ENCODE measurements around the gene WWTR1. TPM values are rescaled to one million over a fixed set of nuclear protein-coding genes. Genes with fewer than 3 reads are reported as not detected.
A peak's percentile ranks its signal among the peaks of the same experiment; 100 is the strongest.

Gene WWTR1
- total RNA-seq, 1 donor from 2014 or later, result 143 TPM

DNA sequence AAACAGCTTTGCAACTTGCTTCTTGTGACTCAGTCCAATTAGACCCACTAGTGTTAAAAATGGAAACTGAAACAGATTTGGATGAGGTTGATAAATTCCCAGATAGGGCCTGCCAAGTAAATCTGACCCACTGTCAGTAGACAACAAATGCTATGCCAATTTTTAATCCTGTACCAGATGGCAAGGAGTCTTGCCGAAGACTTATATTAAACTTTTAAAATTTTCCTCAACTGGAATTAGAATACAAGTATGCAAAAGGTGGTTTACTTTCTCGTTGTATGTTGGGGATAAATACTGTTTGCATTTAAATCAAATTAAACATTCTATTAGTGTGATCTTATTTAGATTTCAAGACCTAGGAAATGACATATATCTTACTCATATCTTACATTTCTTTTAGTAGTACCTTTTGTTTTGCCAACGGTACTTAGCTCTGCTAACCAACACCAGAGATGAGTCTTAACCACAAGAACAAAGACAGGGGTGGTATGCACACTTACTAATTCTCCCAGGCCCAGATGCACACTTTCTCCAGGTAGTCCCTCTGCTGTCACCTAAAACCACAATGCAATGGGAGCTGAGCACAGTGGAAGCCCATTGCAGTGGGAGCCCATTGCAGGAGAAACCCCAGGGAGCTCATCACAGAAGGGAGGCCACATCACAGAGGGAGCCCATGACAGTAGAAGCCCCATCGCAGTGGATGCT, 77.8 kb downstream of the WWTR1 start:
- no peak for DNase-seq (ENCODE audit: low spot score)
- ATAC-seq, result no peak
- intact Hi-C loops (cut with DNase I), result no loop called here

- DNase-seq (ENCODE audit: low spot score), result no peak
- ATAC-seq, result no peak
- intact Hi-C loops (cut with DNase I), result no loop called here
Observed at GRCh38 chr3:149579161-149579560, 78.7 kb downstream of the WWTR1 start.

DNA sequence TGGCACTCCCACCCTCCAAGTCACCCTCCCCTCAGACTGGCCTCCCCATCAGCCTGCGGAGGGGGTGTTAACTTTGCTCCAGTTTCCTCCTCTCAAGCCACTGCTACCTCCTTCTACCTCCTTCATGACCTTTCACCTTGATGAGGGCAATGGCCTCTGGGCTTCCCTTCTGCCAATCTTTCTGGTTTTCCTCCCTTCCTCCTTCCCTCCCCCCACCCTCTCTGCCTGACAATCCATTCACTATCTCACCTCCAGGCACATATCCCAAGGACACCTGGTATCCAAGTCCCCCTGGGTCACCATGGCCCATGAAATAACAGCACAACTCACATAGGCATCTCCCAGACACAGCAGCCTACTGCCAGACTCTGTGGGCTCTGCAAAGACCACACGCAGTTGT, 80.0 kb downstream of the WWTR1 start:
- no peak for DNase-seq (ENCODE audit: low spot score)
- no peak for ATAC-seq
- intact Hi-C loops (cut with DNase I), result no loop called here

GRCh38 chr3:149575961-149576564, 81.8 kb downstream of the WWTR1 start:
- intact Hi-C loops (cut with DNase I), result no loop called here
- DNase-seq (ENCODE audit: low spot score) (no peak), ATAC-seq (peak; percentile 83)

DNA sequence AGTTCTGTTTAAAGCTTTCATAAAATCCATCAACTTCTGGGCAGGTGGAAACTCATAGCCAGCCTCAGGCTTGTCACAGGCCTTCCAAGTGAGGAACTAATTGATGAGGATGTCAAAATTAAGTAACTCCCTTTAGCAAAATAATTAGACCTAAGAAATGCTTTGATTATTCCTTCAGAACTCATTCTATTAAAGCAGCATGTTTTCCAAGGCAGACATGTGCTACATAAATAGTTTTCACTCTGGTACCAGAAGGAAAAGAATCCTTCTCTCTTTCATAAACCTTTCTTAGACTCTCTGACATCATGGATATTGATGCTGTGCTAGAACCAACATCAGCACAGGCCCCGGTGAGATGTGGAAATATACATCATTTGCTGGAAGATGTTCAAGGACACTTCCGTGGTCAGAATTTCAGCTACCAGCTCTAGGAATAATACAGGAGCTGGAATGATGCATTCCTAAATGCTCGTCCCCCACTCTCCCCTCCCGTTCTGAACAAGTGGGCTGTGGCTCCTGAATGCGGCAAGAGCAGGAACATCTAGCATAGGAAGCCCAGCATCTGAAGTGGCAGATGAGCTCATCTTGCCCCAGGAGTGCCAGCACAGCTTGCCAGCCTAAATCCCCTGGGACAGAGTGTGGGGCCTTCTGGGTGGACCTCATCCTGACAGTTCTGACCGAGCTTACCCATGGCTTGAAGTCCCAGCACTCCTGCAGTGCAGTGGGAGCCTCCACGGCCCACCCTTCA, 82.4 kb downstream of the WWTR1 start:
- intact Hi-C loops (cut with DNase I), result no loop called here
- ATAC-seq (peak; percentile 61), DNase-seq (ENCODE audit: low spot score) (no peak)

DNA sequence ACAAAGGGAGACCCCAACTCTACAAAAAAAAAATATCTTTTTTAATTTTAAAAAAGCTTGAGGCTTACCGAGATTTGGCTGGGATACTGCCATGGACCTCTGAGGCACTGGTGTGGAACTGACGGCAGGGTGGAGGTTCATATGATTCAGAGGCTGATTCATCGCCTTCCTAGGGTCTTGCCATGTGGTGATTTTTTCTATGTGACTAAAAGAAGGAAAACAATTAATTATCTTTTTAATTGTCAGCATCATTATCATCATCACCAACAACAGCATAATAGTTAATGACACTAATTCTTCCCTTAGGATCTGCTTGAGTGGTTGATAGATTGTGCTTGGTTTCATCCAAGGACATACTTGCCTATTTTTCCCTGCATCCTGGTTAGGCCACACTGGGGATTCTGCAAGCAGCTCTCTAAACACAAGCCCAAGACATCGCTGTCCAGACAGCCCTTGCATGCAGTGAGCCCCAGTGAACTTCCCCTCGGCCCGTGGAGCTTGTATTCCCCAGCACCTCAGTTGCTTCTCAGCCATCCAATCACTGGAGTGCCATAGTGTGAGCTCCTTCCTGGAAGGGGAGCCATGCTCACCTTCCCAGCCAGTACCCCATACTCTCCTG, 84.9 kb downstream of the WWTR1 start:
- no peak for DNase-seq (ENCODE audit: low spot score)
- ATAC-seq, result no peak
- intact Hi-C loops (cut with DNase I), result no loop called here

GRCh38 chr3:149571381-149571780, 86.4 kb downstream of the WWTR1 start:
- ATAC-seq (no peak), DNase-seq (ENCODE audit: low spot score) (no peak)
- intact Hi-C loops (cut with DNase I), result no loop called here

DNA sequence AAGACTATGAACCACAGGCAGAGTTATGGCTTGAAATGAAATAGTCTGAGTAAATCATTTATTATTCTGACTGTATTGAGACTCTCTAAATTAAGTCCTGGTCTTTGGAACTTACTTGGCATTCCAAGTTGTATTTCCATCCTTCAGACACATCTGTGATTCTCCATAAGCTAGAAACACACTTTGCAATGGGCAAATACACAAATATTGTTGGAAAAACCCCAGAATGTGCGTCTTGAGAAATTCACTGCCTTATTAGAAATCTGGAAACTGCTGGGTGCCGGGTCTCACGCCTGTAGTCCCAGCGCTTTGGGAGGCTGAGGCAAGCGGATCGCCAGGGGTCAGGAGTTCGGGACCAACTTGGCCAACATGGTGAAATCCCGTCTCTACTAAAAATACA, 87.8 kb downstream of the WWTR1 start:
- intact Hi-C loops (cut with DNase I), result no loop called here
- ATAC-seq (no peak), DNase-seq (ENCODE audit: low spot score) (no peak)

DNA sequence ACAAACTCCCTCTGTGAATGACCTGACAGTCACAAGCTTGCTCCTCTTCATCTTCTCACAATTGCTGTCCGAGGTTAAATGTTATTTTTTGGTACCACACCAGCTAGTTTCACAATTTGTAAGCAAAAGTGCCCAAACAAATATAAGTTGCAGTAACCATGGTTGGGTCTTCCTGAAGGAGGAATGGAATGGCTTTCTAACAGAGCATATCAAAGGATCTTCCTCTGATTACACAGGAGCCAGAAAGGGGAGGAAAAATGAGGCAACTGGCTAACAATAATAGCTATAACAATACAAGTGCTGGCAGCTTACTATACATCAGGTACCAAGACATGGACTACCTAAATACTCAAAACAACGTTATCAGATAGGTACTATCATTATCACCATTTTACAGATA, 90.4 kb downstream of the WWTR1 start:
- ATAC-seq, result peak; percentile 16
- DNase-seq (ENCODE audit: low spot score), result no peak
- intact Hi-C loops (cut with DNase I), result no loop called here

DNA sequence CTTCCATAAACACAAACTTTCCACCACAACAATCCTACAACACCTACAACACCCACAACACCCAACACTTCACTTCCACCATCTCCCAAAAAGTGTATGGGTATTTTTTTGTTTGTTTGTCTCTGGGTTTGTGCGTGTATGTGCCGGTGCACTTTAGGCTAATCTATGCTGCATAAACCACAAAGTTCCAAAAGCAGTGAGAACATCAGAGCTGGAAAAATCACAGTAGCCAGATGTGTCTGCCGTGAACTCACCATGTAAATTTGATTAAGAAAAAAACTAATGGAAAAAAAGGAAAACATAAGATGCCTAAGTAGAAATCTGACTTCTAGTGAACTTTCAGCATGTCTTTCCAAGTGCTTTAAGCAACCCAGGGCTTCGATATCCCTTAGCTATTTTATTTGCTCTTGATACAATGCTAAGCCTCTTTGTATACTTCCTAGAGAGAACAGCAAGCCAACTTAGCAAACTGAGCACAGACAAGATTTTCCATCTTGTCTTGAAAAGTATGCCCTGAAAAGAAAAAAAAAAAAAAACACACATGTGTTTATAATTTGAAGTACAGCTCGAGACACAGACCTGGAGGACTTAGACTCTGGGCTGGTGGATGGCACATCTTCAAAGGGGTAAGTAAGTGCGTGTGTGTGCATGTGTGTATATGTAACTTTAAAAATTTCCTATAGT, 91.4 kb downstream of the WWTR1 start:
- intact Hi-C loops (cut with DNase I), result no loop called here
- ATAC-seq (peak; percentile 35), DNase-seq (ENCODE audit: low spot score) (no peak)

GRCh38 chr3:149564079-149564478, 93.7 kb downstream of the WWTR1 start:
- no peak for ATAC-seq

DNA sequence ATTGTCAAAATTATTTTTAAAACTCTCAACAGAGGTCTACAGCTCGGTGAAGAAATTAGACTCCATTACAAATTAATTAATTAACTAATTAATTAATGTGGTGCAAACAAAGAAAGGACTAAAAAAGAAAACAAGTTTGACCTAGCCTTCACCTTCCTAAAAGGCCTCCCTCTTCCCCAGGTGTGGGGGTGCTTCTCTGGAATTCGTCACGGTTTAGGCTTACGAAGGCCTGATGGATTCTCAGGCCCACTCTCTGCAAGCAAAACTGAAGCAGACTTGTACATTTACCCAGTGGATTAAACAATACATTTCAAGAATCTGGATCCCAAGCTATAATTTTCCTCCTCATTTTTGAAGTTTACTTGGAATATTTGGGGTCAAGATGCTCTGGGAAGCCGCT, 94.7 kb downstream of the WWTR1 start:
- intact Hi-C loops (cut with DNase I), result no loop called here
- ATAC-seq (no peak), DNase-seq (ENCODE audit: low spot score) (no peak)

More at GRCh38 chr3:149564079-149564478, 93.7 kb downstream of the WWTR1 start:
- intact Hi-C loops (cut with DNase I), result no loop called here
- DNase-seq (ENCODE audit: low spot score), result no peak

DNA sequence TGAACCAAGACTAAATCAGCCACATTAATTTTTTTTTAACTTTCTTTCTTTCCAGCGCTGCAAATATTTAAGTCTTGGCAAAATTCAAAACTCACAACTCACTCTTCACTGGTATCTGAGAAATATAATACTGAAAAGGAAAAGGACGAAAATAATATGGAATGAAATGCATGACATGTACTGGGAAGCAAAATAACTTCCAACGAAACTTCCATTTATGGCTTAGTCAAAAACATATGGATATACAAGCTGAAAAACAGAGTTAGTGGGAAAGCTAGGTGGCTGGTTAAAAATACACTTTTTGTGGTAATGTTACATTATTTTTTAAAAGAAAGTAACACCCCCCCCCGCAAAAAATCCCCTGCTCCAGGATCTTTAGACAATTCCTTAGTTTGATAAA, 97.2 kb downstream of the WWTR1 start:
- intact Hi-C loops (cut with DNase I), result no loop called here
- DNase-seq (ENCODE audit: low spot score), result no peak
- ATAC-seq, result no peak

- DNase-seq (ENCODE audit: low spot score), result no peak
- ATAC-seq, result no peak
- intact Hi-C loops (cut with DNase I), result no loop called here
Observed at GRCh38 chr3:149560001-149560400, 97.8 kb downstream of the WWTR1 start.

GRCh38 chr3:149559525-149559924, 98.3 kb downstream of the WWTR1 start:
- ATAC-seq (no peak), DNase-seq (ENCODE audit: low spot score) (no peak)
- intact Hi-C loops (cut with DNase I), result no loop called here

DNA sequence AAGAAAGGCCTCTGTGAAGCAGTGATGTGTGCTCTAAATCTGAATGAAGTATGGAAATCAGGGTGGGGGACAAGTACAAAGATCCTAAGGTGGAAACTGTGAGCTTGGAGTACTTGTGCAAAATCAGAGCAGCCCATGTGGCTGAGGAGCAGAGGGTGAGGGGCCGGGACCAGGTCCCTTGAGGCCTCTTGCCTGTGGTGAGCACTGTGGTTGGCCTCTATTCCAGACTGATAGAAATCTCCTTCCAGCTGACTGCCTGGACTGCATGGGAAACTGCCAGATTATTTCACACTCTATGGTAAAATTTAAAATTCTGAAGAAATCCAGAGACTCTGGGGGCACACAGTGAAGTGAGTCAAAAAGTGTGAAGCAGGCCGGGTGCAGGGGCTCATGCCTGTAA, 101.9 kb downstream of the WWTR1 start:
- DNase-seq (ENCODE audit: low spot score), result no peak
- intact Hi-C loops (cut with DNase I), result no loop called here
- ATAC-seq, result peak; percentile 55

DNA sequence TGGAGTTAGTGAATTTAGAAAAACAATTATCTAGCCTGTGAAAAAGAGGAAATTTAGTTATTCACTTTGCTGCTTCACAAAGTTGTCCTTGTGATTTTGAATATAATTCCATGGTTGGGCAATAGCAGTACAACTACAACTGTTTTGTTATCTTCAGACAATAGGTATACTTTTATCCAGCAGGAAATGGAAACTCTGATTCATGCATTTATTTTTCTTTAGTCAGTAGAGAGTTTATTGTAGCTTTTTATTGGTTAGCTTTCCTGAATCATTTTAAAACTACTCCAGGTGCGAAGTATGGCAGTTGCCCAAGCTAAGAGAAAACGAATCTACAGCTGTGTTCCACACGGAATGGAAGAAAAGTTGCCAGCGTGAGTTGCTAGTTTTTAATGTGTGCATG, 103.0 kb downstream of the WWTR1 start:
- intact Hi-C loops (cut with DNase I), result no loop called here
- peak; percentile 54 for ATAC-seq

GRCh38 chr3:149553781-149554451, 103.9 kb downstream of the WWTR1 start:
- peak; percentile 93 for ATAC-seq
- peak; percentile 77 for DNase-seq (ENCODE audit: low spot score)
- intact Hi-C loops (cut with DNase I), result no loop called here

More for the DNA sequence above, 103.0 kb downstream of the WWTR1 start:
- DNase-seq (ENCODE audit: low spot score), result no peak

DNA sequence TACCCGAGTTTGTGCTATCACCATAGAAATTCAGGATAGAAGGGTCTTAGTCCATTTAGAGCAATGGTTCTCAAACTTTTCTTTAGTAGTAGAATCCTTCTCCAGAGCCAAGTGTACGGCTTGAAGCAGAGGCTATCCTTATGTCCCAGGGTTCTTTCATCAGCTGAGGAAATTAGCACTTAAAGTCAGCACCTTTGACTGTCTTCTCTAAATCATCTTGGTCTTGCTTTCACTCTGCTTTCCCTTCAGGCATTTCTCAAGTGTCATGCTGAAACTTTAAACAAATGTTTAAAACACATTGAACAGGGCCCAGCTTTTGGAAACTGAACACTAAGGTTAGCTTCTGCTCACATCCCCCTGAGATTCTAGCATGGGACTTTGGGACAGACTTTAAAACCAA, 105.1 kb downstream of the WWTR1 start:
- no peak for DNase-seq (ENCODE audit: low spot score)
- intact Hi-C loops (cut with DNase I), result no loop called here
- no peak for ATAC-seq
